G401 (cell line): ENCODE measurements around the gene GABRD. TPM values are rescaled to one million over a fixed set of nuclear protein-coding genes. Genes with fewer than 3 reads are reported as not detected.

Source experiments
- DNase-seq: peaks from one replicate; pipeline ENCODE4 v3.0.0-alpha.2; 2015; ENCODE audit warnings: low spot score
- in situ Hi-C: cut with HindIII; loops from 2 replicates; pipeline ENCODE4 v1.10.0; 2016; ENCODE audit warnings: low sequenced_read_pairs, mixed read lengths
- total RNA-seq: library from RNA; depleted of rRNA; stranded (reverse); fragments of >200 nt; shearing (Covaris generic); gene quantifications from 2 replicates; pipeline ENCODE4 v1.2.3, GENCODE V29; 2014

The GABRD gene
- total RNA-seq, 1 experiment from 2014 or later: 1.2 TPM

DNA sequence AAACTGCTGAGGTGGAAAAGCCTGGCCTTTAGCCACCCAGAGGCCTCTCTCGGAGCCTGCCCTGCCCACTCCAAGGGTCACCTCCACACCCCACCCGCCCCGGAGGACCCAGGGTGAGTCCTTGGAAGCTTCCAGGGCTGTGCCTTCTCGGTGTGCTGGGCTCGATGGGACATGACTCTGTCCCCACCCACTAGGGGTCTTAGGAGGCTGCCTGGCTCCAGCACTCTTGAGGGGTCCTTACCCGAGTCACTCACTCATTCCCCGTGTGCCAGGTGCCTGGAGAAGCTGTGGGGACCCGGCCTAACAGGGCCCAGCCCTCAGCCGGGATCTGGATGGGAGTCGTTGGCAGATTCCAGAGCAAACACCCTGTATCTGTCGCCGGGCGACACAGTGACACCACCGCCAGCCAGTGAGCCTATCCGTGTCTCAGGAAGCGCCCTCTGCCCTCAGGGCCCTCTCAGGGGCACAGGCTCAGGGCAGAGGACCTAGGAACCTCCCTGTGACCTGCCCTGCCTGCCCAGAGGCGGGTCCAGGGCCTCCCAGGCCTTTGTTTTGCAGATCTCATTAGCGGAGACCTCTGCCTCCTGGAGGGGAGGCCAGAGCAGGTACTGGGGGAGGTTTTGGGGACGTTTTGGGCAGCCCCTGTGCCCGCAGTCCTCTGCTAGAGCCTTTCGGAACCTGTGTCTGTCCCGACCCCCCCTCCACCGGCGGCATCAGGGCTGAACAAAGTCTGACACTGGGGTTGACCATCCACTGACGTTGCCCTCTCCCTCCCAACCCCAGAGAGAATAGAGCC is 28.0 kb downstream of the GABRD start:
- in situ Hi-C loops: loop anchor here (5.0 kb wide), 1 partner anchor 55 kb away; no protein-coding TSS in a partner anchor

DNA sequence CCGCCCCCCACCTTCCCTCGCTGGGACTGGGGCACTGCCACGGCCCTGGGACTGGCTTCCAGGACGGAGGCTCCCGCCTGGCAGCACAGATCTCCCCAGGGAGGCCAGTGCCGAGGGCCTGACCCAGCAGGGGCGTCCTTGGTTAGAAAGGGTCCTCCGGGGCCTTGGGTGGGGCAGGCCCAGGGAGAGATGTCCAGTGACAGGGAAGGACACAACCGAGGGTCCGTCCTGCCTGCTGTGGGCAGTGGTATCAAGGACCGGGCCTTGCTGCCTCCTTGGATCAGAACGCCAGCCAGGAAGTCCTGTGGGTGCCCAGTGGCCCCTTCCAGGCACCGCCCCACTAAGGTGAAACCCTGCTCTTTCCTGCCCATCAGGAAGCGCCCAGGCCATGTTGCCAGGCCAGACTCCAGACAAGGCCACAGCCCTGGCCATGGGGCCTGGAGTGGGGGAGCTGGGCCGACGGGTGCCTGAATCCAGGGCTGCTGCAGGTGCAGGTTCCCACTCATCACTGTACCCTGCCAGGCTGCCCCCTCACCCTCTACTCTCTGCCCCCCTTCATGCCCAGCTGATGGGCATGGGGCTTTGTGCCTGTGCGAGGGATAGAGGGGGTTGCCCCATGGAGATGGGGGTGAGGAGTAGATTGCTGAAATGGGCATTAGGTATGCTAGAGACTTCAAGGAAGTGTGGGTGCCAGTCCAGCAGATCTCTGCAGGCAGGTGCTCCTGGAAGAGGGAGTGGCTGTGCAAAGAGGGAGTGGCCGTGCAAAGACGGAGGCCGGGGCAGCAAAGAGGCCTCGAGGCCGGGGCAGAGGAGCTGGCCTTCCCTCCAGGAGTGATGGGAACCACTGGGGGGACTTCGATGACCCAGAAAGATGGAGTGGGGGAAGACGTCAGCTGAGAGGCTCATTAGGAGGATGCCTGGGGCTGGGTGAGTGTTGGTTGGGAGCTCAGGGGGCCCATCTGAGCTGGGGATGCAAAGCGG is 28.9 kb downstream of the GABRD start:
- no peak for DNase-seq
- in situ Hi-C loops: loop anchor here (5.0 kb wide), 1 partner anchor 56 kb away; no protein-coding TSS in a partner anchor

More for the DNA sequence above, 28.0 kb downstream of the GABRD start:
- no peak for DNase-seq

DNA sequence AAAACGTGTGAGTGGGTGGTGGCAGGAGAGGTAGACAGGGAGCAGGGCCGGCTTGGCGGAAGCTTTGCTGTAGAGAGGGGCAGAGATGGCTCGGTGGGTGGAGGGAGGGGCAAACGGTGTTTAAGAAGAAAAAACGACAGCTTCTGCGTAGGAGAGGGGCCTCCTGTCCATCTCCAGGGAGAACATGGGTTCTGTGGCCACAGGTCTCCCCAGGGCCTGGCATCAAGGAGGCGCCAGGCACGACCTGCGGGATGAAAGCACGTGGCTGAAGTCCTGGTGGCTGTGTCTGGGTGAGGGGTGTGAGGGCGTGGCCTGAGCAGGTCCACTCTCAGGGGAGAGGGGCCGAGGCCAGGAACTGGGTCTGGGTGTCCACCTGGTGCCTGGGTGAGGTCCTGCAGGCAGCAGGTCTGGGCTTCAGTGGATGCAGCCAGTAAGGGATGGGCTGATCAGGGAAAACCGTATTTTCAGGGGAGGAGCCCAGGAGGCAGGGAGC is 30.1 kb downstream of the GABRD start:
- in situ Hi-C loops: loop anchor here (5.0 kb wide), 1 partner anchor 57 kb away; no protein-coding TSS in a partner anchor
- peak; percentile 69 for DNase-seq

DNA sequence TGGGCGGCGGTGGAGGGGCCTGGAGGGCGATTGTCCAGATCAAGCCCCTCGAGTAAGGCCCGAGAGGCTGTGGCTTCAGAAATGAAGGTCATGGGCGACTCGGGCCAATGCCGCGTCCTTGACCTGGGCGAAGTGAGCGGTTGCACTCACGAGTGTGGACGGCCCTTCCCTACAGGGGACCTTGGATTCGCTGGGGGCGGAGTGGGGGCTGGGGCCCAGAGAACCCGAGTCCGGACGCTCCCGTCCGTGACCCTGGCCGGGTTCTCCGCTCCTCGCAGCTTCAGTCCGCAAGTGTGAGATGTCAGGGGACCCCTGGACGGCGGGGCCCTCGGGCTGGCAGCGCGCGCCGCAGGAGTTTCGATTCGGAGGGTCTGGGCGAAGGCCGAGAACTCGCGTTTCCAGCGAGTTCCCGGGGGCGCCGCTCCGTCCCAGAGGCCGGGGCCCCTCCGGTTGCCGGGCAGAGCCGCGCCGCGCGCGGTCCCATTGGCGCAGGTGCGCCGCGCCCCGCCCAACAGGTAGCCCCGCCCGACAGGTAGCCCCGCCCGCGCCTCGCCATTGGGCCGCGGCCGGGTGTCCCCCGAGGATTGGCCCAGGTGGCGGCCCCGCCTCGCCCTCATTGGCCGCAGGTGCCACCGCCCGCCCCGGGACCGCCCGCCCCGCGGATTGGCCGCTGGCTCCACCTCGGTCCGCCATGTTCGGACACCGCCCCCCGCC is 30.7 kb downstream of the GABRD start, which contains the start of gene PRKCZ:
Gene PRKCZ (plus strand): TSS at position 694 of the 714 bp plus-strand sequence. CDS start 220 bp downstream, outside the sequence.
- peak; percentile 93 for DNase-seq
- in situ Hi-C loops: loop anchor here (5.0 kb wide), 1 partner anchor 58 kb away; no protein-coding TSS in a partner anchor

DNA sequence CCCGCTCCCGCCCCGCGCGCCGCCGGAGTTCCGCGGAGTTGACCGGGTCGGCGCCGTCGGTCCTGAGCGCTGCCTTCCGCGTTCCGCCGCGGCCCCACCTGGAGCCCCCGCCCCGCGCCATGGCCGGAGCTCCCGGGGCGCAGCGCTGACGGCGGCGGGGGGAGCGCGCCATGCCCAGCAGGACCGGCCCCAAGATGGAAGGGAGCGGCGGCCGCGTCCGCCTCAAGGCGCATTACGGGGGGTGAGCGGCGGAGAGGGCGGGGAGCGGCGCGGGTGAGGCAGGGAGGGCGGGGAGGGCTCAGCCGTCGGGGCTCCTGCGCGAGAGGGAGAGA is 31.3 kb downstream of the GABRD start:
- in situ Hi-C loops: no loop called here
- peak; percentile 9 for DNase-seq

DNA sequence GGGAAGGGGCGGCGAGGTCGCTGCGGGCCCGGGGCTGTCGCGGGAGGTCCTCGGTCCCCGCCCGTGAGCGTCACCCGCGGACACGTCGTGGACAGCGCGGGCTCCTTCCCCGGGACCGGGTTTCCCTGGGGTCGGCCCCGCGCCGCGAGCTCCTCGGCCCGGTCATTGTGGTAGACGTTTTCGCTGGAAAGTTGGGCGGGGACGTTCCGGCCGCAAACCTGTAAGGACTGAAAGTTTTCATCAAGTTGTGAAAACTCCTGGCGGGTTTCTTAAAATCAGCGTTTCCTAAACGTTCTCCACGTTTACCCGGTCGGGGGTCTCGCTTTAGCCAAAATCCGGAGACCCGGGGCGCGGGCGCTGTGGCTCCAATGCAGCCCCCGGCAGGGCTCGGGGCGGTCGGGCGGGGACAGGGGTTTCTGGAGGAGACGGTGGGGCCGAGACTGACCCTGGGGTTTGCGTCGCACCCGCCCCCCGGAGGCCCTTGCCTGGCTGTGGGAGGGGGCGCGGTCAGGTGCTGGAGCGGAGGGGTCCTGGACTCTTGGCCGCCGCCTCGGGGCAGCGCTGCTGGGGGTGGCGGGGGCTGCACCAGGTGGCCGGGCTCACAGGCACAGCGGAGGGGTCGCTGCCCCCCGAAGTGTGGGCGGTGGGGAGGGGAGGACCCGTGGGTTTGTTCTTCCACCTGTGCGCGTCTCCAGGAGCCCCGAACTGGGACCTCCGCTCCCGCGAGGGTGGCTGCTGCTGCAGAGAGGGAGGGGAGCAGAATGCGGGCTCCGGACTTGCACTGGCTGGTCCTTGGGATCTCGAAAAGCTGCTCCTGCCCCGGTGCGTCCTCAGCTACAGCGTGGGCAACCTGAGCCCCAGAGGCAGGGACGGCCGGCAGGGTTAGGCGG is 31.9 kb downstream of the GABRD start:
- in situ Hi-C loops: no loop called here
- peak; percentile 34 for DNase-seq

DNA sequence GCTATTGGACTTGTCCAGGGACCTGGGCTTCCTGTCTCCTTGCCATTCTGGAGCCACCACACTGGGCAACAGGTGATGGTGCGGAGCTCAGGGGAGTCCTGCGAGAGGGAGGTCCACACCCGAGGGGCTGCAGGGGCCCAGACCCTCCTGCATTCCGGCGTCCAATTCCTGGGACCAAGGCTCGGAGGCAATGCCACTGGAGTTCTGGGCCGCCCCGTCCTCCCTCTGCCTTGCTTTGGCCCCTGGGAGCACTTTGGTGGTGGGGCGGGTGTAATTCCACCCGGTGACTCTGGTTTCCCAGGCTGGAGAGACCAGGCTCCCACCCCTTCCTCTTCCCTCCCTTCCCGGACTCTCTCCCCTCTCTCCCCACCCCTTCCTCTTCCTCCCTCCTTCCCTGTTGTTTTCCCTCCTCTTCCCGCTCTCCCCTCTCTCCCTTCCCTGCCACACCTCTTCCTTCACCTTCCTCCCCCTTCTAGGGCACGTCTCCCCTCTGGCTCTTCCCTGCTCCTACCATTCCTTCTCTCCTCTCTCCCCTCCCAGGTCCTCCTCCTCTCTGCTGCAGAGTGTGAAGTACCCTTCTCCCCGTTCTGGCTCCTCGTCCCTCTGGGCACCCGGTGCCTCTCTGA is 33.0 kb downstream of the GABRD start:
- DNase-seq: no peak
- in situ Hi-C loops: no loop called here

DNA sequence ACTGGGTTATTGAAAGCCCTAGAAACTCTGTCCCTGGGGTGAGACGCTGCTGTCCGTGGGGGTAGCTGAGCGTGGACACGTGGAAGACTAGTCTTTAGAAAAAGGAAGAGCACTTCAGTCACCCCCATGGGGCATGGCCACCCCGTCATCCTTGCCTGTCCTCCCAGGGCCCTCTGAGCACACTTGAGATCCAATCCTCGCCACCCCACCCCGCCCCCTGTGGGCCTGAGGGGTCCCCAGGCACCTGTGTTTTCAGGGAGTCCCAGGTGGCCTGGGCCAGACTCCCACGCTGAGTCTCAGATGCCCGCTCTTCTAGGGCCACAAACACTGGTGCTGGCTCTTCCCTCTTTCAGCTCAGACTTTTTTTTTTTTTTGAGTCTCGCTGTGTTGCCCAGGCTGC is 33.6 kb downstream of the GABRD start:
- DNase-seq: no peak
- in situ Hi-C loops: no loop called here

DNA sequence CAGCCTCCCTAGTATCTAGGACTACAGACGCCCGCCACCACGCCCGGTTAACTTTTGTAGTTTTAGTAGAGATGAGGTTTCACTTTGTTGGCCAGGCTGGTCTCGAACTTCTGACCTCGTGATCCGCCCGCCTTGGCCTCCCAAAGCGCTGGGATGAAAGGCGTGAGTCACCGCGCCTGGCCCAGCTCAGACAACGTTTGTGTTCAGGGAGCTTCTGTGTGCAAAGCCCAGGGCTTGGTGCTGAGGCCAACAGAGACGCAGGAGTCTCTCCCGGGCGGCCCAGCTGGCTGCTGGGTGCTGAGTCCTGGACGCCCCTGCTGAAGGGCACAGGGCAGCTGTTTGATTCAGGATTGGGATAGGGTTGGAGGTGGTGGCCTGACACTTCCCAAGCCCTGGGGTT is 34.1 kb downstream of the GABRD start:
- in situ Hi-C loops: no loop called here

DNA sequence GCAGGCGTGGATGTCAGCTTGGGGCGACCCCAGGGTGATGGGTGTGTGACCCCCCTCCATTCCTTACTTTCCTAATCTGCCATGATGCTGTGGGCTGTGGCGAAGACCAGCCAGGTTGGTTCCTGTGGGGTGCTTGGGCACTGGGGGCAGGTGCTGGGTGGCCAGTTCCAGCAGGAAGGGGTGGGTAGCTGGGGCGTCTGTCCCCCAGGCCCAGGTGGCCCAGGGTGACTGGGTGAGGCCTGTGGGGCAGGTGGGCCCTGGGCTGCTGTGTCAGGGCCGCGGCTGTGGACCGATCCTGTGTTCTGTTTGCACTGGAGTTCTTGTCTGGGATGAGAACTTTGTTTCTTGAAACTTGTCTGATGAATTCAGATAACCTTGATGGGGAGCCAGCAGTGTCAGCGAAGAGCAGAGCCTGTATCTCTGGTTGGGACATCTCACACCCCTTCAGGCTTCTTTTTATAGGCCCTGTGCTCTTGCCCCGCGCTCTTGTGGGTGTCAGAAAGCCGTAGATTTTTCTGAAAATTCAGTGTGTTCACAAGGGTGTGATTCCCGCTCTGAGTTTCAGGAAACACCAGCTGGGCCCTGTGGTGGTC is 34.7 kb downstream of the GABRD start:
- in situ Hi-C loops: no loop called here
- DNase-seq: no peak

More for the DNA sequence above, 34.1 kb downstream of the GABRD start:
- DNase-seq: no peak

DNA sequence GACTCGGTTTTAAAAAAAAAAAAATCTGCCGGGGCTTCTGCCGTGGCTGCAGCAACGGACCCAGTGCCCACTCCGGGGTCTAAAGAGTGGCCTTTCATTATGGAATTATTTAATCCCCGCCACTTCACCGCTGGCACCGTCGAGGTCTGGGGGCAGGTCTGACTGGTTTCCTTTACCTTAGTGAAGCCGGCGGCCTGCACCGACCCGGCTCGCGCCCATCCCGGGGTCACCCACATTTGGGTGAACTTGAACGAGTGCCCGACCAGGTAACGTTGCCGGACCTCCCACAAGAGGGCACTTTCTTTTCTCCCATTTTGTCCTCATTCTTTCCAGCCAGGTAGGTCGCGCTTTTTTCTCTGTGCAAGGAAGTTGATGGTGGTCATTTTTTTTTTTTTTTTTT is 35.4 kb downstream of the GABRD start:
- no peak for DNase-seq
- in situ Hi-C loops: no loop called here

DNA sequence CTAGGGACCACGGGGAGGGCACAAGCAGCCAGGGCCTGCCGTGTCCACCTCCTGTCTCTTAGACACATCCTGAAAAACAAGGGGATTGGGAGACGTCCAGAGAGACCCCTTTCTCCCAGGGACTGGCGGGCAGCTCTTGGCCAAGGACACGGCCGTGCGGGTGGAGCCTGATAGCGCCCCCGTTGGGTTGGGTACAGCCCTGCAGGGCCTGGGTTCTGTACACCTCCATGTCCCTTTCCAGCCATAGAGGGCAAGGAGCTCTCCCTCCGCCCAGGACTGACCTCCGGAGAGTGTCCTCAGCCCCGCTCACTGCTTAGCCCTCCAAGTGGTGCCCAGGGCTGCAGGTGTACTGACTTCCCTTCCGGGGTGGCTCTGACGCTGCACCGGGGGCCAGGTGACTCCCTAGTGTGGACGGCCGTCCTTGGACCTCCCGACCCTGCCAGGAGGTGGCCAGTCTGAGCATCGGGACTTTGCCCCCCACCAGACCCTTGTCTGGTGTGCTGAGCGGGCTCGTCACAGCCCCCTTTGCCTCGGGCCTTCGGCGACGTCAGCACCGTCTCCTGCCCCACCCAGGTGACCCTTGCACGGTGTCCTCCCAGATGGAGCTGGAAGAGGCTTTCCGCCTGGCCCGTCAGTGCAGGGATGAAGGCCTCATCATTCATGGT is 36.9 kb downstream of the GABRD start:
- in situ Hi-C loops: no loop called here

DNA sequence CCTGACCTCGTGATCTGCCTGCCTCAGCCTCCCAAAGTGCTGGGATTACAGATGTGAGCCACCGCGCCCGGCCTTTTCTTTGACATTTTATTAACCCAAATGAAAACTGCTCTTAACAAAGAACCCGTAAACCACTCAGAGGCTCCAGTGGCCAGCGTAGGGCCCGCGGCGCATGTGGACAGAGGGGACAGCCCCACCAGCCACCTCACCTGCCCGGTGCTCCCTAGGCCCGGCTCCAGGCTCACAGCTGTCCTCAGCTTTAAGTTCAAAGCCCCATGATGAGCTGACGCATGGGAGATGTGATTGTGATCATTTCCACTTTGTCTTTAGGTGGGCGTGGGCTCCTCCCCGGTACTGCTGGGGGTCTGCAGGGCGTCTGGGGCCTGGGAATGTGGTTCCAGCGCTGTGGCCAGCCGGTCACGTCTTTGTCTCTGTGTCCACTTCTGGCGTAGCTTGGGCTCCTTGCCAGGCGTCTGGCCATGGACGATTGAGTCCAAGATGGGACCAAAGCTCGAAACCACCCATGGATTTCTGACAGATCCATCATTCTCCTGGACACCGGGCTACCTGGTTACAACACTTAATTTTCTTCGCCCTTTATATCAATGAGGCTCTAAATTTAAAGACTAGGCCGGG is 37.9 kb downstream of the GABRD start:
- no peak for DNase-seq
- in situ Hi-C loops: no loop called here

More for the DNA sequence above, 36.9 kb downstream of the GABRD start:
- no peak for DNase-seq

DNA sequence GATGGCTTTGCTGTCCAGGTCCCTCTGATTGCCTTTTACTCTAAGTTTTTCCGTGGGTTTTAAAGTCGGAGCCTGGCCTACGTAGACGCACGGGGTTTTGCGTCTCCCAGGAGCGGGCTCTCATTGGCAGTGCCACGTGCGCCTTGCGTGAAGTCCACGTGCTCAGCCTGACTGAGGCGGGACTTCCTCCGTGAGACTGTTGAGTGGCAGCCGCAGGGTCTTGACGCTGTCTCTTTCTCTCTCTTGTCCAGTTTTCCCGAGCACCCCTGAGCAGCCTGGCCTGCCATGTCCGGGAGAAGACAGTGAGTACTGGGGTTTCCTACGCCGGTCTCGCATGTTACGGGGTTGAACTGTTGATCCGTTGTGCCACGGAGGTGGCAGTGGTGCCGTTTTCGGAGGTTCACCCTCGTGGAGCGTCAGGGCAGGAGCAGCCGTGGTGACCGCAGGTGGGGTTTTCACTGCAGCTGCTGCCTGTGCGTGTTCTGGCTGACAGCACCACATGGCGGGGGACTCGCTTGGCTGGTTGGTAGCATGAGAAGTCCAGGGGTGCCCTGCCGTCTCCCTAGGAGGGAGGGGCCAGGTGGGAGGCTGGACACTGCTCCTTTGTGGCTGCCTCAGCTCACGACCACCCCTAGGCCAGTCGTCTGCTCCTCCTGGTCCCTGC is 40.3 kb downstream of the GABRD start:
- no peak for DNase-seq
- in situ Hi-C loops: no loop called here

DNA sequence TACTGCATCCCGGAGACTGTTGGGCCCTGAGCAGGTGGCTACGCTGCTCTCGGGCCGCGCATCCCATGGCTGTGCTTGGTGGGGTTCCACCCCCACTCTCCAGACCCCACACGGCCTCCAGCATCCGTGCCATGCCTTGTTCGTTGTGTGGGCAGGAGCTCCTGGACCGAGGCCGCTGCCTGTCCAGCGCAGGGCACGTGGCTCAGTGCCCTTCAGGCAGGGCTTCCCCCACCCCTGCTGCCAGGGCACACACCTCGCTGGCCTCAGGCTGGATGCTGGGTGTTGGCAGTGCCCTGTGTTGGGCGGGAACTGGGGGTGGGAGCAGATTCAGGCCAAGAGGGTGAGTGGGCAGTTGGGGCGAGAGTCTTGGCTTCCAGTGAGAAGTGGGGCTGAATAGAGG is 40.9 kb downstream of the GABRD start:
- in situ Hi-C loops: no loop called here
- peak; percentile 65 for DNase-seq

DNA sequence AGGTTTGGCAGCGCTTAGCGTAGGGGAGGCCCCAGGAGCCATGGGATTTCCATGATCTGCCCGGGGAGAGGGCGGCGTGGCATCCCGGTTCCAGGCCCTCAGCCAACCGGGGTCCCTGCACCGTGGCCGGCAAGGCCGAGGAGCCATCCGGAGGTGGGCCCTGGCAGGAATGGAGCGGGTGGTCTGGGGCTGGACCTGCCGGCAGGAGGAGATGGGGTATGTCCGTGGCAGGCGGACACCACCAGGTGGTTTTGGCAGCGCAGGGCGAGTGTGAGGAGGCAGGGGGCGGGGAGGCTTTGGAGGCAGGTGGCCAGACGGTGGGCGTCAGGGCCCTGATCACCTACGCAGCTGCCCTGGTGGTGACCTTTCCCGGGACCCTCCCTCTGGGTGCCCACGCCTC is 41.4 kb downstream of the GABRD start:
- in situ Hi-C loops: no loop called here
- DNase-seq: no peak
